IMR-90 (cell line): ENCODE measurements around the gene SNX11. TPM values are rescaled to one million over a fixed set of nuclear protein-coding genes. Genes with fewer than 3 reads are reported as not detected.

Experiments used
- ATAC-seq: fragments of 200-7000 bp; cut with Tn5 transposase; 2 replicates; pipeline ENCODE4 v1.9.1; 2020; ENCODE audit warnings: low read depth, mild to moderate bottlenecking, moderate library complexity
- BruUV-seq: library from RNA; stranded (reverse); fragments of 400-500 nt; replicated peaks from 2 replicates; lab custom pipeline; 2021; lab: Mats Ljungman, UMichigan
- CTCF ChIA-PET: fragments of 300-600 bp; formaldehyde crosslinking; extraction: SDS; loops from one replicate; lab custom pipeline; 2021; ENCODE audit warnings: antibody characterized with exemption; lab: Yijun Ruan, JAX
- POLR2A ChIA-PET: fragments of 300-600 bp; sonication (Branson Sonifier 250); formaldehyde crosslinking; loops from one replicate; lab custom pipeline; 2022; ENCODE audit warnings: antibody characterized with exemption; ENCODE audit not compliant: unreplicated experiment; lab: Charles Lee
- DNase-seq: peaks from one replicate; pipeline ENCODE4 v3.0.0; 2013
- H2AFZ ChIP-seq: replicated peaks from 2 replicates; pipeline ENCODE3; 2013; ENCODE audit warnings: low read length, mild to moderate bottlenecking; ENCODE audit not compliant: poor library complexity
- H2AK5ac ChIP-seq: 2 replicates; pipeline ENCODE4 v1.6.1; 2013; ENCODE audit warnings: low read depth, low read length, inconsistent platforms
- H2AK9ac ChIP-seq: replicated peaks from 2 replicates; pipeline ENCODE3; 2013; ENCODE audit warnings: mild to moderate bottlenecking, low read depth, low read length, moderate library complexity; ENCODE audit not compliant: poor library complexity
- H2BK120ac ChIP-seq: 2 replicates; pipeline ENCODE4 v1.6.1; 2013; ENCODE audit warnings: low read depth, low read length, inconsistent platforms
- H2BK15ac ChIP-seq: 3 replicates; pipeline ENCODE4 v1.6.1; 2013; ENCODE audit warnings: low read depth, low read length, inconsistent platforms
- H2BK20ac ChIP-seq: 2 replicates; pipeline ENCODE4 v1.6.1; 2013; ENCODE audit warnings: low read depth, mild to moderate bottlenecking, inconsistent platforms, low read length, moderate library complexity
- H2BK5ac ChIP-seq: 2 replicates; pipeline ENCODE4 v1.6.1; 2013; ENCODE audit warnings: mild to moderate bottlenecking, low read depth, low read length, inconsistent platforms; ENCODE audit not compliant: poor library complexity, severe bottlenecking
- H3K14ac ChIP-seq: replicated peaks from 2 replicates; pipeline ENCODE4 v1.6.1; 2013; ENCODE audit warnings: low read depth, low read length, inconsistent platforms
- H3K18ac ChIP-seq: 2 replicates; pipeline ENCODE4 v1.6.1; 2013; ENCODE audit warnings: low read depth, low read length, control low read depth
- H3K23ac ChIP-seq: 2 replicates; pipeline ENCODE4 v1.6.1; 2013; ENCODE audit warnings: low read depth, low read length, inconsistent platforms
- H3K27ac ChIP-seq: 2 replicates; pipeline ENCODE4 v1.5.1; 2013; ENCODE audit warnings: mild to moderate bottlenecking, control low read depth, low read length; ENCODE audit not compliant: insufficient read depth
- H3K27me3 ChIP-seq: 2 replicates; pipeline ENCODE4 v1.6.1; 2013; ENCODE audit warnings: low read length; ENCODE audit not compliant: control insufficient read depth, insufficient read depth
- H3K36me3 ChIP-seq: 2 replicates; pipeline ENCODE4 v1.6.1; 2013; ENCODE audit warnings: low read length, mixed read lengths; ENCODE audit not compliant: control insufficient read depth, insufficient read depth
- H3K4ac ChIP-seq: 2 replicates; pipeline ENCODE4 v1.6.1; 2013; ENCODE audit warnings: low read depth, low read length, inconsistent platforms
- H3K4me1 ChIP-seq: 2 replicates; pipeline ENCODE4 v1.6.1; 2013; ENCODE audit warnings: low read length, mixed read lengths; ENCODE audit not compliant: control insufficient read depth, insufficient read depth
- H3K4me2 ChIP-seq: 2 replicates; pipeline ENCODE4 v1.6.1; 2013; ENCODE audit warnings: low read depth, mild to moderate bottlenecking, control low read depth, low read length, moderate library complexity
- H3K4me3 ChIP-seq: 2 replicates; pipeline ENCODE4 v1.5.1; 2013; ENCODE audit warnings: low read depth, mild to moderate bottlenecking, control low read depth, low read length, moderate library complexity; ENCODE audit not compliant: insufficient read depth
- H3K56ac ChIP-seq: 2 replicates; pipeline ENCODE4 v1.6.1; 2013; ENCODE audit warnings: low read length, inconsistent platforms; ENCODE audit not compliant: insufficient read depth; ENCODE audit errors: extremely low read depth
- H3K79me1 ChIP-seq, 2 experiments: 2 replicates each; pipeline ENCODE4 v1.6.1; 2013; ENCODE audit warnings: low read length in 2 of 2, inconsistent platforms in 1 of 2, low read depth in 1 of 2
- H3K9ac ChIP-seq: 2 replicates; pipeline ENCODE4 v1.6.1; 2013; ENCODE audit warnings: low read depth, low read length, control low read depth
- H3K9me1 ChIP-seq: 2 replicates; pipeline ENCODE4 v1.6.1; 2013; ENCODE audit warnings: low read length, inconsistent platforms; ENCODE audit not compliant: insufficient read depth
- H3K9me3 ChIP-seq: 2 replicates; pipeline ENCODE4 v1.6.1; 2013; ENCODE audit warnings: low read length; ENCODE audit not compliant: control insufficient read depth, insufficient read depth
- H4K20me1 ChIP-seq: 2 replicates; pipeline ENCODE4 v1.6.1; 2013; ENCODE audit warnings: low read length, inconsistent platforms; ENCODE audit not compliant: insufficient read depth
- H4K5ac ChIP-seq: 2 replicates; pipeline ENCODE4 v1.6.1; 2013; ENCODE audit warnings: mild to moderate bottlenecking, low read depth, low read length, control low read depth
- H4K8ac ChIP-seq, 2 experiments: 2 replicates each; pipeline ENCODE4 v1.6.1; 2013; ENCODE audit warnings: low read depth in 2 of 2, low read length in 2 of 2, control low read depth in 1 of 2, inconsistent platforms in 1 of 2
- H4K91ac ChIP-seq: 2 replicates; pipeline ENCODE4 v1.6.1; 2013; ENCODE audit warnings: low read depth, low read length, inconsistent platforms; ENCODE audit not compliant: insufficient read depth
- BHLHE40 ChIP-seq: fragments of 150-350 bp; IDR thresholded peaks from 2 replicates; pipeline ENCODE4 v1.6.1; 2016; ENCODE audit warnings: mild to moderate bottlenecking, low read depth, low read length
- CEBPB ChIP-seq: IDR thresholded peaks from 2 replicates; pipeline ENCODE4 v1.6.1; 2012; ENCODE audit warnings: low read depth, low read length, improper control_type of control experiment
- CHD1 ChIP-seq: IDR thresholded peaks from 2 replicates; pipeline ENCODE4 v1.6.1; 2012; ENCODE audit warnings: low read depth, low read length, improper control_type of control experiment
- CTCF ChIP-seq: conservative IDR thresholded peaks from 2 replicates; pipeline ENCODE4 v1.5.1; 2012; ENCODE audit warnings: mild to moderate bottlenecking, low read depth, low read length, improper control_type of control experiment
- ELK1 ChIP-seq: fragments of 150-350 bp; IDR thresholded peaks from 2 replicates; pipeline ENCODE4 v1.6.1; 2016; ENCODE audit warnings: low read depth, mild to moderate bottlenecking, low read length, moderate library complexity, borderline replicate concordance
- FOS ChIP-seq: fragments of 150-350 bp; IDR thresholded peaks from 2 replicates; pipeline ENCODE4 v1.6.1; 2016; ENCODE audit warnings: low read depth, low read length
- MAFK ChIP-seq: IDR thresholded peaks from 2 replicates; pipeline ENCODE4 v1.6.1; 2012; ENCODE audit warnings: low read depth, low read length, improper control_type of control experiment
- MXI1 ChIP-seq: IDR thresholded peaks from 2 replicates; pipeline ENCODE4 v1.6.1; 2012; ENCODE audit warnings: low read depth, mild to moderate bottlenecking, low read length, moderate library complexity, borderline replicate concordance
- NFE2L2 ChIP-seq: fragments of 150-350 bp; IDR thresholded peaks from 2 replicates; pipeline ENCODE4 v1.6.1; 2016; ENCODE audit warnings: low read depth, mild to moderate bottlenecking, low read length
- RAD21 ChIP-seq: IDR thresholded peaks from 2 replicates; pipeline ENCODE4 v1.6.1; 2012; ENCODE audit warnings: low read length, improper control_type of control experiment
- RCOR1 ChIP-seq: IDR thresholded peaks from 2 replicates; pipeline ENCODE4 v1.6.1; 2012; ENCODE audit warnings: mild to moderate bottlenecking, low read length, improper control_type of control experiment; ENCODE audit not compliant: insufficient replicate concordance
- RFX5 ChIP-seq: IDR thresholded peaks from 2 replicates; pipeline ENCODE4 v1.8.0; 2012; ENCODE audit warnings: low read depth, mild to moderate bottlenecking, low read length, moderate library complexity
- SMC3 ChIP-seq: fragments of 150-350 bp; IDR thresholded peaks from 2 replicates; pipeline ENCODE4 v1.6.1; 2016; ENCODE audit warnings: low read depth, mild to moderate bottlenecking, antibody characterized with exemption, low read length, moderate library complexity
- USF2 ChIP-seq: fragments of 150-350 bp; IDR thresholded peaks from 2 replicates; pipeline ENCODE4 v1.6.1; 2017; ENCODE audit warnings: mild to moderate bottlenecking, antibody characterized with exemption, low read length, low read depth
- WGBS, 2 experiments: methylation state at CpG; one replicate each; pipeline versions ENCODE4 v1.1.5 to v1.1.7; 2013; ENCODE audit warnings: missing lambda C conversion rate in 2 of 2; ENCODE audit not compliant: insufficient read length in 1 of 2; ENCODE audit errors: extremely low coverage in 2 of 2; 5-methylcytosine and 5-hydroxymethylcytosine counted together
- dilution Hi-C: fragments of 300-500 bp; cut with HindIII; formaldehyde crosslinking; loops from one replicate; pipeline ENCODE4 v1.14.3; 2018; ENCODE audit warnings: low sequenced_read_pairs; ENCODE audit not compliant: unreplicated experiment
- in situ Hi-C: fragments of 300-500 bp; cut with MboI; formaldehyde crosslinking; loops from 3 replicates; pipeline ENCODE4 v1.14.3; 2019; ENCODE audit warnings: low sequenced_read_pairs, inconsistent platforms, mixed read lengths
- intact Hi-C: fragments of 100-400 bp; cut with micrococcal nuclease; formaldehyde crosslinking; loops from 2 replicates; pipeline ENCODE4 v1.10.0; 2022
- polyA plus RNA-seq, 3 experiments: library from polyadenylated mRNA; depleted of rRNA; stranded (reverse); fragments of >200 nt; gene quantifications; 2 replicates each; pipeline ENCODE4 v1.2.3, GENCODE V29; 2012; ENCODE audit warnings: low replicate concordance in 1 of 3
- total RNA-seq: library from RNA; depleted of rRNA; stranded (reverse); fragments of >200 nt; gene quantifications from 2 replicates; pipeline ENCODE4 v1.2.3, GENCODE V29; 2012

SNX11 gene
- total and polyA plus RNA-seq, 2 of the 4 experiments (the other 2 are of a cell fraction): 14.7 to 16.9 TPM

- H3K36me3 ChIP-seq: peaks cover 9% of the 10 kb centered on the region
- dilution Hi-C loops: no loop called here
- no peak overlapping the region for H3K14ac ChIP-seq
- no peak overlapping the region for H3K18ac ChIP-seq
- no peak overlapping the region for H3K23ac ChIP-seq
- no peak overlapping the region for H3K4me2 ChIP-seq
- no peak overlapping the region for H4K91ac ChIP-seq
- H3K9ac ChIP-seq: no peak overlapping the region
- H4K20me1 ChIP-seq: peaks cover 2% of the 10 kb centered on the region
- H3K79me1 ChIP-seq: peaks cover 27 to 53% of the 10 kb centered on the region in 2 experiments
- H2BK120ac ChIP-seq: no peak overlapping the region
- no peaks in the 10 kb centered on the region for H3K9me1 ChIP-seq
- no peak overlapping the region for H2BK15ac ChIP-seq
- DNase-seq: no peak
- H2AFZ ChIP-seq: no peak overlapping the region
- intact Hi-C loops: no loop called here
- no peak overlapping the region for H2AK5ac ChIP-seq
- H3K4me1 ChIP-seq: no peaks in the 10 kb centered on the region
- in situ Hi-C loops: no loop called here
- ChIA-PET CTCF (no interaction called here), POLR2A (no interaction called here)
- no peak overlapping the region for H3K4ac ChIP-seq
- no peak overlapping the region for H4K5ac ChIP-seq
- H3K27me3 ChIP-seq: no peaks in the 10 kb centered on the region
- no CpG with 5 or more reads among the region's 2 CpGs for WGBS, 2 experiments
- H4K8ac ChIP-seq: no peak overlapping the region
- H3K56ac ChIP-seq: no peak overlapping the region
- no peaks in the 10 kb centered on the region for H3K9me3 ChIP-seq
- no peak for ATAC-seq
- no peak overlapping the region for H3K4me3 ChIP-seq
- TF ChIP-seq MAFK (no peak), MXI1 (no peak), CEBPB (no peak), SMC3 (no peak), RAD21 (no peak), CHD1 (no peak), USF2 (no peak), RCOR1 (no peak), CTCF (no peak), BHLHE40 (no peak), NFE2L2 (no peak), FOS (no peak), ELK1 (no peak), RFX5 (no peak)
- no peak overlapping the region for H2BK5ac ChIP-seq
- no TSS peak for BruUV-seq
- no peak overlapping the region for H3K27ac ChIP-seq
- no peak overlapping the region for H2BK20ac ChIP-seq
- no peak overlapping the region for H2AK9ac ChIP-seq
These were observed 4.3 kb downstream of the SNX11 start for GRCh38 chr17:48111937-48112241.
